Activated CD4-positive, alpha-beta T cell treated with anti-CD3 and anti-CD28 coated beads for 24 hours (primary cell): ENCODE results near the gene TRPV6.

Experiments
- DNase-seq, 2 donors: peaks; one replicate each; pipeline ENCODE4 v3.0.0-alpha.2; 2020; ENCODE audit warnings: low read depth in 2 of 2

The TRPV6 gene

DNA sequence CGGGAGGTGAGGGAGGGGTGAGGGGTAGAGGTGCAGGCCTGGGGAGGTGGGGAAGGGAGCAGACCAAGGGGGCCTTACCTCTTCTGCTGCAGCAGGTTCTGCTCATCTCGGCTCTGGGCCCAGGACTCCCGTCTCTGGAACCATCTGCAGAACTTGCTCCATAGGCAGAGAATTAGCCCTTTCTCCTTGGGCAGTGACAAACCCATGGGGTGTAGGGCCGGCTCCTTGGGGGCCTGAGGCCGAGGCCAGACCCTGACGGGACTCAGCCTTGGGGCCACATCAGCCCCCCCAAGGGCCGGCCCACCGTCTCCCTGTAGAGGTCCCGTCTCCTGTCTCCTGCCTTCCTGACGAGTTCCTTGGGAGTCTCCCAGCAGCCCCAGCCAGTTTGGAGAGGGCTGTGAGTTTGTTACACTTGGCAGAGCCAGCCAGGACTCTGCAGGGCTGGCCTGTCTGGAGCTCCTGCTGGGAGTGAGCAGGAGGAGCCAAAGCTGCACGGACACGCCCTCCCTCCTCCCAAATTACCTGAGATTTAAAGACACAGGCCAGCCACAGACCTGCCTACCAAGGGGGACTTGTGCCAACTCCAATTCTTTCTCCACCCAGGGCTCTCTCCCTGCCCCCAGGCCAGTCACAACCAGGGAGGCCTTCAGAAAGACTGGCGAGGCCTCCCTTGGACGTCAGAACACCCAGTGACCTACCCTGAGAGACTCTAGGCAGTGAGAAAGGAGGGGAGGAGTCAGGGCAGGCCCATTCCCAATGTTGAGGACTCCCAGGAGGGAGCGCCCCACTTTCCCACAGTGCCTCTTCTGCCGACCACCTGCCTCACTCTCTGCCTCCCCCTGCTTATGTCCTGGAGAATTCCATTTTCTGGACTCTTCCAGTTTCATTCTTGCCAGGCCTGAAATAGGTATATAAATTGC lies at the start of gene TRPV6:
Gene TRPV6, minus strand, starts transcription at position 435 of the 920 bp plus-strand sequence.
- DNase-seq, result no peak

DNA sequence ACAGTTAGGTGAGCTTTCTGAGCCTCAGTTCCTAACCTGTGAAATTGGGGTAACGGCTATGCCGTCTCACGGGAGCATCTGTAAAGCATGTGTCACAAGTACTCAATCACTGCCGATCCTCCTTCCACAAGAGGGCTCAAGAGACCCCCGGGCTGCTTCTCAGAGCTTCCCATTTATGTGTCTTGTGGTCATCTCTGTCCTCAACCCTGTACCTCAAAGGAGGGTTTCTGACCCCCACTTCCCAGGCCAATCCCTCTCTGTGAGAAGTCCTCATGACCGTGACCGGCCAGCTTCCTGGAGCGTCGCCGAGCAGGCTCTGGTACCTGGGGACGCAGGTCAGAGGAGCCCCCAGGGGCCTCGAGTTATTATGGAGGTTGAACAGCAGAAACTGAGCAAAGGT lies 48.5 kb upstream of the TRPV6 start:
- DNase-seq, result no peak

DNA sequence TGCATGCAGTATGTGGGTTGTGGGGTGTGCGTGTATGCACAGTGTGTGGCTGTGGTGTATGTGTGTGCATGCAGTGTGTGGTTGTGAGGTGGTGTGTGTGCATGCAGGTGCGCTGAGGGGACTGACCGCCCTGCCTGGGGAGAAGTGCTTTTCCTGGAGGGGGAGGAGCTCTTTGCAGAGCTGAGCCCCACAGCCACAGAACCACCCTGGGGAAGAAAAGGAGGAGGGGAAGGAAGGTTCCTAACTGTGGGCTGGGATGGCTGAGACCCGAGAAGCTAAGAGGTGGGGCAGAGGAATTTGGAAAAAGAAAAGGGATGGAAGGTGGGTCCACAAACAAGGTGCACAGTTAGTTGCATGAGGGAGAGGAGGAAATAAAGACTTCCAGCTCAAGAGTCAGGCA lies 48.1 kb upstream of the TRPV6 start, which contains the start of gene TRPV5:
Gene TRPV5, minus strand, starts transcription at position 123 of the 400 bp plus-strand sequence. CDS start 287 bp downstream, outside the sequence.
- no peak for DNase-seq

DNA sequence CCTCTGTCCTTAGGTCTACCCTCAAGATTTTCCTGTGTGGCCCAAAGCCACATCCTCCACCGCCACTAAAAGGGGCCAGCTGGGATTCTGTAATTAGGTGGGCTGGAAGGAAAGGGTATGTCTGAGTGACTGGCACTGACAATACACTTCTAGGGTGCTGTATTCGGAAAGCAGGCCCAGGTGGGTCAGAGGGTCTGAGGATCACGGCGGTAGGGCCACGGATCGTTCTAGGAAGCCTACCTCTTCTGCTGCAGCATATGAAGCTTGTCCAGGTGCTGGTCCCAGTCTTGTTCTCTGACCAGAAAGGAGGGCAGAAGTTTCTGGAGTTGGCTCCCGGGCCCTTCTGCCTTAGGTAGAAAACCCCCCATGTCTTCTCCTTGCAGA lies 47.5 kb upstream of the TRPV6 start:
- DNase-seq, result no peak

DNA sequence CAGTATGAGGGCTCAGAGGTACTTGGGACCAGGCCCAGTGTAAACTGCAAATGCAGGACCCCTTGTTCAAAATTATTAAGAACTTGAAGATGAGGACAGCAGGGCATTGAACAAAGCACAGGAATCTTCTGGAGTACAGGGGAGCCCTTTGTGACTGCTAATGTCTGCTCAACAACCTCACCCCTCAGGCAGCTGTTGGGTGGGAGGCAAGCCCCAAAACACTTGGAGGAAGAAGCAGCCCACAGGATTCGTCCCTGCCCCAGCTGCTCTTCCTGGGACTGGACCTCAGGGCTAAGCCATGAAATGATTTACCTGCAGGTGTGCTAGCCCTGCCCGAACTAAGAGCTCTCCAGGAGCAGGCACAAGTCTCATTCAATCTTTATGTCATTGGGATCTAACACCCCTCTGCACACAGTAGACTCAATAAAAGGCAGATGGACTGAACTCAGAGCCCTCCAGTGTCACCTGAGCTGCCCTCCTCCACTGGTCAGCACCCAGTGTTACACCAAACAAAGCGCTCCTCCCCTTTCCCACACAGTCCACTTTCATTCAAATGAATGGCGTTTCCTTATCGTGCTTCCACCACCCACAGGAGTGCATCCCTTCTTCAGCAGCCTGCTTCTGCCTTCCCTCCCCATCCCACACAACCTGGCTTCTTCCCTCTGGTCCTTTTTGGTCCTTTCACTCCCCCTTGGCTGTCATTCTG lies 47.0 kb upstream of the TRPV6 start:
- DNase-seq, result no peak

DNA sequence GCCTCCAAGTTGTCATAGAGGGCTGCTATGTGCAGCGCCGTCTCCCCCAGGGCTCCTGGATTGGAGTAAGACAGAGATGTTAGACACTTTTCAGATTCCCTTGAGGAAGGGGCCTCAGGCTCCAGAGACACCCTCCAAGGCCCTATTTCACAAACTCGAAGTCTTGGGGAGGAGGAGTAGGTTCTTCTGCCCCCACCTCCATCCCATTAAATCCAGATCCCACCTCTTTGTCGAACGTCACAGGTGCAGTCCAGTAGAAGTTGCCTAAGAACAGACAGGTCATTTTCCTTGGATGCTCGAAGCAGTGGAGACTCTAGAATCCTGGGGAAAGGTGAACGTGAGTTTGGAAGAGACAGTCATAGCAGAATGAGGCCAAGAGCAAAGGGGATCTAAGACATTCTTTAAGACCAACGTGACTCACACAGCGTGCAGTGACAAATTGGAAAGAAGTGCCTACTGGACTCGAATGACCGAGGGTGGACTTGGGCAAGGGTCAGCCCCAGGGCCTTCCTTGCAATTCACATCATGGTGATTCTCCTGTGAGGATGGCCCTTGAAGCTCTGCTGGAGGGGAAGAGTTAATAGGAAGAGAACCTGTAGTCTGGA lies 44.7 kb upstream of the TRPV6 start:
- no peak for DNase-seq

DNA sequence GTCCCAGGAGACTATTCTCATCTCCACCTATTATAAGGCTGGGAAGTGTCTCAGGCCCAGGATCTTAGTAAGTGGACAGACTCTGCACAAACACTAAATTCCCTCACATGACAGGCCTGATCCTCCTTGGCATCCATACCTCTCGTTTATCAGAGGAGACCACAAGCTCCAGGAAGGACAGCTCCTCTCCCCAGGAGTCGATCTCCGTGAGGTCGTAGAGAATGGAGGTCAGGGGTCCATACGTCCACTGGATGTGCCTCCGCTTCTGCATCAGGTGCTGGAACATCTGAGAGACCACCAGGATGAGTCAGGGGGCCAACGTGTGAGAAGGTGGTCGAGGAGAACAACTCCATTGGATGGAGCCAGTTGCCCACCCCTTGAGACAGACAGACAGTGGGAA lies 42.4 kb upstream of the TRPV6 start:
- DNase-seq, result no peak

DNA sequence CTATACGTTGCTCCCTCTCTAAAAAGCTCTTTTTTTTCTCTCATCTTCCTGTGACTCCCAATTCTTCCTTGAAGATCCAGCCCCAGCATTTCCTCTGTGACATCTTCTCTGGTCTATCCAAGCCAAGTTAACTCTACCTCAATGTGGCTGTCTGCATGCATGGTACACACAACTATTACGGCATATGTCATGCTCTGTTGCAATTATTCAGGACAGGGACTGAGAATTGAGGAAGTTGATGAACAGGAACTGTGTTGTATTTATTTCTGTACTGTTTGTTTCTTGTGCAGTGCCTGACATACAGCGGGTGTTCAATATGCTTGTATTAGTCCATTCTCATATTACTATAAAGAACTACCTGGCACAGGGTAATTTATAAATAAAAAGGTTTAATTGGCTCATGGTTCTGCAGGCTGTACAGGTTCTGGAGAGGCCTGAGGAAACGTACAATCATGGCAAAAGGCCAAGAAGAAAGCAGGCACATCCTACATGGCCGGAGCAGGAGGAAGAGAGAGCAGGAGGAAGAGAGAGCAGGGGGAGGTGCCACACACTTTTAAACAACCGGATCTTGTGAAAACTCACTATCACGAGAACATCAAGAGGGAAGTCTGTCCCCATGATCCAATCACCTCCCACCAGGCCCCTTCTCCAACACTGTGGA lies 41.7 kb upstream of the TRPV6 start:
- DNase-seq, result no peak

DNA sequence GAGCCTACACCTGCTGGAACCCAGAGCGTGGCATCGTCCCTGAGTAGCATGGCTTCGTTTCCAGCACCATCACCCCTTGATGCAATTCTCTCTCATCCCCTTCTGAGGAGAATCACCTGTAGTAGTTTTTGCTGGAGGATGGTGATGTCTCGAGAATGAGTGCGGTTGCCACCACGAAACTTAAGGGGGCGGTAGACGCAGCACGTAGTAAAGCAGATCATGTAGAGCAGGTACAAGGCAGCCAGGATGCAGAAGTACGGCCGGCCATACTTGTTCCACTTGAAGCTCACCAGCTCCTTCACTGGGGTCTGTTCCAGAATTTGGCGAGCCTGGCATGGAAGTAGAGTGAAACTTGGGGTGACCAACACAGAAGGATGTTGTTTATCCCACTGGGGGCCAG lies 39.9 kb upstream of the TRPV6 start:
- DNase-seq, result no peak

DNA sequence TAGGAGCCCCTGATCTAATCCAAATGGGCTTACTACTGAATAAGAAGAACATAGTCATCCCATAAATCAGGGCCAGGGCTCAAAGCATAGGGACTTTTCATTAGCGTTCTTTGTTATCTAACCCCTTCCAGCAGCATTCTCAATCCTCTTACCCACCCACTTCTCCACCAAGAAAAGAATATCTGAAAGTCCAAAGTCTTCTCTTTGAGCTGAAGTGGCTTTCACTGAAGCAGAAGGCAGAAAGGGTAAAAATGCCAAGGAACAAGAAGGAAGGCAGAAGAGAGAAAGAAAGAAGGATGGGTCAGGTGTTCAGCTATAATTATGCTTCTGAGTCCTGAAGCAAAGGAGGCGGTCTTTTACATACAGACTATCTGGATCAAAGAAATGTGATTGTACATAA lies 37.8 kb upstream of the TRPV6 start:
- DNase-seq, result no peak

DNA sequence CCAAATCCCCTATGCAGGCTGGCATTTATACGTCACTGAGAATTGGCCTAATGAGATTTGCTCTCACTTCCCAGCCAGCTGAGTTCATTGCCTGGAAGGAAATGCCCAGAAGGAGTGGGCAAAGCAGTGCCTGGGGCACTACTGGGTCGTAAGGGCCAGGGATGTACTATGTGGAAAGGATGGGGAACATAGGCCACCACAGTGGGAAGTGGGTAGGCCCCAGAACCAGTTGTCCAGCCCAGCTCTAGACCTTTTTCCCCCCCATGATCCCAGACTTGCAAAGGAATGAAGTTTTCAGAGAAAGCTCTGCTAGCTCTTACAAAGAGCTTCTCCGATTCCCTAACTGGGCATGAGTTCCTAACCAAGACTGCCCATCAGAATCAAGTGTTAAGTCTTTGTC lies 34.1 kb upstream of the TRPV6 start:
- DNase-seq, result no peak

DNA sequence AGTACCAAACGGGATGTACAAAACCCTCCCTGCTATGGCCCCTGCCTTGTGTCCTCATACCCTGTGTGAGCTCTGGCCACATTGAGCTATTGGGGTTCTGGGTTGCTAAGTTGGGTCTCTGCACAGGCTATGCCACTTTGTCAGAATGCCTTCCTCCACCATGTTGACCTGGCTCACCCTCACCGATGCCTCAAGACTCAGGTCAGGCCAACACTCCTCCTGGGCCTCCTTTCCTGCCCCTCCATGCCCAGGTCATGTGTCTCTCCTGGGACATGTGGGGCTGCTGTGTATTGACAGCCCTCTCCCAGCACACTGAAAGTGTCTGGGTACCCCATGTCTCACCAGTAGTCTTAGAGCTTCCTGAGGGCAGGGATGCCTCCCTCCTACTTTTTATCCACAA lies 33.4 kb upstream of the TRPV6 start:
- DNase-seq, result no peak

DNA sequence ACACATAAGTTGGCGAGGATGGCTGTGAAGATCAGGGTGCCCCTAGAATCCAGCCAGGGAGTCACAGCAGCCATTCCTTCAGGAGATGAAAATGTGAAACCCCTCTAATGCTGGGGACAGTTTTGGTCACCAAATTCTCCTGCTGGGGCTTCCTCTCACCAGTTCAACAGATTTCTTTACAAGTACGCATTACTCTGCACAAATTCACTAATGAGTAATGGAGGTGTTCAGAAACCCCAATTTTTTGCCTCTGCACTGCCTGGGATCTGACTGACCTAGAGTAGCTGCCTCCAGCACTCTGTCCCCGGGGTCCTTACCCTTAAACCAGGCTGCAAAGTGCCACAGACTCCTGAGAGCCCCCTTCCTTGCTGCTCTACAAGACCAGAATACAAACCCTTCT lies 31.9 kb upstream of the TRPV6 start:
- no peak for DNase-seq

DNA sequence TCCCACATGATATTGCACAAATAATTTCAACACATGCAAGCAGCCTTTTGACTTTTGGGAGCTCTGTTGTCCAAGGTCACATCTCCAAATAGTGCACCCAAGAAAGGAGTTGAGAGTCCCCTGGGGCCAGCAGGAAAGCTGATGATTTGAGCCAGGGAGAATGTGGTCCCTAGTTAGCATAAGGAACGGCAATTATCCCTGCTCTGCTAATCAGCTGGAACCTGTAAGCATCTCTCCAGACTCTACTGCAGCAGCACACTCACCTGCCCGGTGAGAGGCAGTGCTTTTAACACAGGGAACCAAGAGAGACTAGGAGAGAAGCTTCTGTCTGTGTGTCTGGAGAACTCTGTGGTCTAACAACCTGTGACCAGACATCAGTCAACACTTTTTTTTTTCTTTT lies 31.0 kb upstream of the TRPV6 start:
- no peak for DNase-seq

DNA sequence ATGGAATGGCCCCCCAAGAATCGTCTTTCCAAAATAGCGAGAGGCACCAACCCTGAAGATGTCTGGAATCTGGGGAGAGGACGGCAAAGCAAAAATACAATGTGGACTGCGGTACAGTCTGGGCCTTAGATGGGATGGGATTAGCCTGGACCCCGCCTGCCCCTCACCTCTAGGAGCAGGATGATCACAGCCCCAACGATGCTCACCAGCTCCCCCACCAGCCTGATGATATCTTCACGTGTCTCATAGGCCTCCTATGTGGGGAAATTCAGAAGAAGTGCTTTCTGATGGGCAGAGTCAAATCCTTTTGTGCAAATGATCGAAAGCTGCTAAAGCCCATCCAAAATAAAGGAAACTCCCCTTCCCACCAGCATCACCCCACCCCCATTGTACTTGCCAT lies 29.8 kb upstream of the TRPV6 start:
- no peak for DNase-seq

DNA sequence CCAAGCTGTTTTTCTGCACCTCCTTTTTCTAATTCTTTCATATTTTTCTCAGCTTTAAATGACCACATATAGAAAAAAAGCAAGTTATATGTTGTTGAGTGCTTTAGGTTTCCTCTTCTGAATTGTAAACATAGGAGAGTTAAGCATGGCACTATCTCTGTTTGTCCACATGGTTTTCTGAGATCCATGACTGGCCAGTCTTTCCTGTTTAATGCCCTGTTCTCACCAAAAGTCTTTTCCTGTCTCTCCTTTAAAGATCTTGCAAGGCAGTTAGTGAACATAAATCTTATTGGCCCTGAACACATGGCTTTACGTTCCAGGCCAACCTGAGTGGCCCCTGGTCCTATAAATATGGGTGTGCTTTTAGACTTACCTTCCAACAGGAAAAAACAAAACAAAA lies 28.6 kb upstream of the TRPV6 start:
- DNase-seq, result no peak

DNA sequence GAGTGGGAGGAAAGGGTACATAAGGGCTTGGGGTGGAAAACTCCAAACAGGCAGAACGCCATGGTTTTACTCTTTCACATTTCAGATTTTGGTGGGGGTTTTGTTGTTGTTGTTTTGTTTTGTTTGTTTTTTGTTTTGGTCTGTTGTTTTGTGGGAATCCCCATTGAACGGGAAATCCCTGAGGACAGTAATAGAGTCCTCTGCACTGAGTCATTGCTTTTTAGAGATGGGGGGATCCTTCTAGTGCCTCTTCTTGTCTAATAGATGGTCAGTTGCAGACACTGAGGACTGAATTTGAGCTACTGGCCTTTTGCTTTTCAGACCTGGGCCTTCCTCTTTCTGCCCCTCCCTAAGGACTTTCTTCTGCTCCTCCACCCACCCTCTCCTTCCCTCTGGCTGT lies 28.0 kb upstream of the TRPV6 start:
- DNase-seq, result no peak

DNA sequence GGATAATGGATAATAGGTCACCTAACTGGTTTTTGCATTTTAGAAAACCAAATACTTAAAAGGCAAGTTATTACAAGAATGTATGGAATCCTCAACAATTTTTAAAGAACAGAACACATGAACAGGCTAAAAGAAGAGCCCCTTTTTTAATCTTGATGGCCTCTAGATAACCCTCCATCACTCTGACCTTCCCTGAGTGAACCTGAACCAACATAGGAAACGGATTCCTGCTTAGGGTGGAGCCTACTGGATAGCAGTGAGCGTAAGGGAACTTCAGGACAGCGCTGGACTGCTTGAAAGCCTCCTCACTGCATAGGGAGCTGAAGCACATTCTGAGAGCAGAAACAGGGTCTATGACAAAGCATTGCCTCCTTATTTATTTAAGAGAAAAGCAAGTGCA lies 27.5 kb upstream of the TRPV6 start:
- no peak for DNase-seq

DNA sequence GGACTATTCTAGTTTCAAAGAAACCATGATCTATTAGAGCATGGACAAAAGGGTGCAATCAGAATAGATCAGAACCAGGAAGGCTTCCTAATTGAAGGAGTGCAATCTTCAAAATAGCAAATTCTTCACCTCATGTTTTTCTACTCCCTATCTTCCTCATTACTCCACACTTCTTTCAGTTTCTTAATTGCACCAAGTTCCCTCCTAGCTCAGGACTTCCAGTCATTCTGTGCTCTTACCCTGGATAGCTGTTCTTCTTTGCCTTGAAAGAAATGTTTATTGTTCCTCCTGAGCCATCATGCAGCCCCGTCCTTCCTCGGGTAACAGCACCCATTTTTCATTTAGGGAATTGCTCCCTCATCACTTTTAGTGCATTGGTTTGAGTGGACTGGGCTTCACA lies 24.9 kb upstream of the TRPV6 start:
- no peak for DNase-seq

DNA sequence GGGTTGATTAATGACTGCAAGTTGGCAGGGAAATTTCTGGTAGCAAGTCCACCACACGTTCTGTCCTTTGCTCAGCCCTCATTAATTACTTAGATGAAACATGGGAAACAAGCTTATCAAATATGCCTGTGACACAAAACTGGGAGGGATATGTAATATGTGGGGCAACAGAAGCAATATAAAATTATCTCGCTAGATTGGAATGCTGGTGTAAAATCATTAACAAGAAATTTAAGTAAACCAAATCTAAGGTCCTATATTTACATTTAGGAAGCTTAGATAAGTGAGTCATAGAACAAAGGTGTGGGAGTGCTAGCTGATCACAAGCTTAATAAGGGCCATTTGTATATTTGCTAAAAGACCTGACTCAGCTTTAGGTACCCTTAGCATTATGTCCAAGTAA lies 24.5 kb upstream of the TRPV6 start:
- DNase-seq, result no peak

DNA sequence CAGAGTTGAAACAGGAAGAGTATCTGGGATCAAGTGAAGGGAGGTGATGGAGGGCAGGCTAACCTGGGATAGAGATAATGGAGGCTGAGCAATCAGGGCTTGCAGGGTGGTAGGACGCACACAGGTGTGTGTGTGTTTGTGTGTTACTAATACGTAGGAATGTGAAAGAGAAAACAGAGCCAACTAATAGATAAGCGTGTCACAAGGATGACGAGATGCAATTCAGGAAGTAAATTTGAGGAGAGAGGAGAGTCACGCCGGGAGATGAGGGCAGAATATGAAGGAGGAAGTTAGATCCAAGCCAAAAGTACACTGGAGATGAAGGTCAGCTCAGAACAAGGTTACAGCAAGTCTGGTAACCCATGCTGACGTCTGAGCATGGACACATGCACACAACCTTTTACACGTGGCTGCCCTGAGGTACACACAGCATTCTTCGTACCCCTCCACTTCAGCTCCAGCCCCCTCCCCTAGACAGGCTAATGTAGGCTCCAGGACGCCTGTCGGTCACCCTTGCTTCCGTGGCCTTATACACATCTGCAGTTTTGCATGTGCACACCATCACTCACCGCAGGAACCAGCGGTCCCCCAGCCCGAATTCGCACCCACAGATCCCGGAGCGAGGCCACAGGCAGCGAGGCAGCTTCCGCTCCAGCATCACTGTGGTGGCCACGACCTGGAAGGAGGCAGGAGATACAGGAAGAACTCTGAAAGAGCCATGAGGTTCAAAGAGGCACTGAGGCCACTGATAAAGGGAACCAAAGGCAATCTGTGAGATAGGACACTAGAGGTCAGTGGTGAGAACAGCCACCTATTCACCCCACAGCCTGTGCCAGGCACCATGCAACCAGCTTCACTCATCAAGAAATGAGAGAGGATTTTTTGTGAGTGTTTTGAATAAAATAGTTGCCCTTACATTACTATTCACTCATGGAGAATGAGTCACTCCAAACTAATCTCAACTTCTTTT lies 23.7 kb upstream of the TRPV6 start:
- no peak for DNase-seq
